ENCODE results near the gene TEAD1. TPM values are rescaled to one million over a fixed set of nuclear protein-coding genes. Genes with fewer than 3 reads are reported as not detected.

Gene TEAD1
- total RNA-seq, 1 donor from 2014 or later, result 17.3 TPM

- DNase-seq (ENCODE audit: low read depth in 2 of 2), result no peak
Measured at GRCh38 chr11:12975195-12975594, 301.0 kb downstream of the TEAD1 start.

- DNase-seq (ENCODE audit: low read depth in 2 of 2), result no peak
Measured at GRCh38 chr11:12979928-12980689, 305.9 kb downstream of the TEAD1 start.

- peak in 1 of 2 donors; percentile 6 for DNase-seq (ENCODE audit: low read depth in 2 of 2)
Measured at GRCh38 chr11:12981676-12982522, 307.7 kb downstream of the TEAD1 start.

GRCh38 chr11:12983336-12983735, 309.1 kb downstream of the TEAD1 start:
- no peak for DNase-seq (ENCODE audit: low read depth in 2 of 2)

- no peak for DNase-seq (ENCODE audit: low read depth in 2 of 2)
Measured at GRCh38 chr11:12986194-12986898, 312.1 kb downstream of the TEAD1 start.

- no peak for DNase-seq (ENCODE audit: low read depth in 2 of 2)
Measured at GRCh38 chr11:12989428-12990161, 315.4 kb downstream of the TEAD1 start.

GRCh38 chr11:12990162-12990480, 315.9 kb downstream of the TEAD1 start:
- no peak for DNase-seq (ENCODE audit: low read depth in 2 of 2)

- DNase-seq (ENCODE audit: low read depth in 2 of 2), result no peak
Measured at GRCh38 chr11:12991426-12991825, 317.2 kb downstream of the TEAD1 start.

- DNase-seq (ENCODE audit: low read depth in 2 of 2), result no peak
Measured at GRCh38 chr11:12993626-12994025, 319.4 kb downstream of the TEAD1 start.

Data from dermis microvascular lymphatic vessel endothelial cell (primary cell).